HCT116 (cell line): ENCODE results near the gene RMP24.

ENCODE experiments used
- ATAC-seq: fragments of 200-7000 bp; cut with Tn5 transposase; 2 replicates; pipeline ENCODE4 v1.9.1; 2020; ENCODE audit warnings: mild to moderate bottlenecking, moderate library complexity
- BruUV-seq: library from RNA; stranded (reverse); fragments of 400-500 nt; replicated peaks from 2 replicates; lab custom pipeline; 2021; lab: Mats Ljungman, UMichigan
- CTCF ChIA-PET: fragments of 300-600 bp; sonication (Branson Sonifier 250); formaldehyde crosslinking; loops from one replicate; lab custom pipeline; 2021; ENCODE audit warnings: antibody characterized with exemption; lab: Charles Lee
- POLR2A ChIA-PET: fragments of 300-600, 350-600 bp; sonication (Branson Sonifier 250); formaldehyde crosslinking; loops from one replicate; lab custom pipeline; 2021; ENCODE audit warnings: antibody characterized with exemption; lab: Charles Lee
- RAD21 ChIA-PET, 2 experiments: fragments of 300-600 bp; sonication (Branson Sonifier 250); formaldehyde crosslinking; loops; one replicate each; lab custom pipeline; 2023; ENCODE audit warnings: low total read pairs in 2 of 2; ENCODE audit not compliant: uncharacterized antibody in 2 of 2, unreplicated experiment in 2 of 2, low non-redundant PET in 1 of 2; lab: Charles Lee
- DNase-seq: peaks from one replicate; pipeline ENCODE4 v3.0.0-alpha.2; 2010; ENCODE audit warnings: low read depth, low spot score
- H2AFZ ChIP-seq: fragments of 200-600 bp; shearing (Covaris generic), sonication (generic); 2 replicates; pipeline ENCODE4 v1.6.1; 2017; ENCODE audit warnings: low read depth, mixed run types, mixed read lengths, antibody characterized with exemption, low read length; ENCODE audit not compliant: poor library complexity, severe bottlenecking
- H3K27ac ChIP-seq: 2 replicates; pipeline ENCODE4 v1.5.1; 2012; ENCODE audit warnings: low read depth, low read length
- H3K27me3 ChIP-seq: fragments of 200-600 bp; sonication (generic); 2 replicates; pipeline ENCODE4 v1.6.1; 2016; ENCODE audit warnings: mixed run types, low read length, mixed read lengths; ENCODE audit not compliant: insufficient read depth
- H3K36me3 ChIP-seq, 2 experiments: fragments of 200-500 bp in 1 of 2; fragments of 200-600 bp in 1 of 2; sonication (Bioruptor generic) in 1 of 2; sonication (generic) in 1 of 2; 2 replicates each; pipeline versions ENCODE4 v1.5.1 to v1.6.1; 2014 to 2016; ENCODE audit warnings: low read length in 2 of 2, inconsistent platforms in 1 of 2, mixed read lengths in 1 of 2, mixed run types in 1 of 2; ENCODE audit not compliant: insufficient read depth in 2 of 2, control insufficient read depth in 1 of 2
- H3K4me1 ChIP-seq, 2 experiments: fragments of 200-600 bp in 1 of 2; sonication (generic) in 1 of 2; 2 replicates each; pipeline versions ENCODE4 v1.5.1 to v1.6.1; 2012 to 2017; ENCODE audit warnings: low read length in 2 of 2, inconsistent platforms in 1 of 2, mild to moderate bottlenecking in 1 of 2, mixed read lengths in 1 of 2, mixed run types in 1 of 2, moderate library complexity in 1 of 2; ENCODE audit not compliant: insufficient read depth in 2 of 2, control insufficient read depth in 1 of 2
- H3K4me2 ChIP-seq: fragments of 200-600 bp; sonication (generic); 2 replicates; pipeline ENCODE4 v1.6.1; 2017; ENCODE audit warnings: mixed run types, low read length, mixed read lengths
- H3K4me3 ChIP-seq, 2 experiments: fragments of 200-600 bp in 1 of 2; sonication (generic) in 1 of 2; replicated peaks in 1 of 2; 2 replicates each; pipeline ENCODE4 v1.5.1; 2011 to 2016; ENCODE audit warnings: low read length in 2 of 2, control low read depth in 1 of 2, low read depth in 1 of 2, mild to moderate bottlenecking in 1 of 2, mixed read lengths in 1 of 2, mixed run types in 1 of 2
- H3K79me2 ChIP-seq: fragments of 200-600 bp; sonication (generic); 2 replicates; pipeline ENCODE4 v1.6.1; 2017; ENCODE audit warnings: mild to moderate bottlenecking, mixed run types, low read length, moderate library complexity, mixed read lengths; ENCODE audit not compliant: insufficient read depth
- H3K9ac ChIP-seq: fragments of 200-600 bp; sonication (generic); 2 replicates; pipeline ENCODE4 v1.6.1; 2016; ENCODE audit warnings: low read length, mixed read lengths
- H3K9me2 ChIP-seq: fragments of 200-600 bp; sonication (generic), shearing (Covaris generic); 2 replicates; pipeline ENCODE4 v1.6.1; 2017; ENCODE audit warnings: mixed run types, mild to moderate bottlenecking, moderate library complexity; ENCODE audit not compliant: insufficient read depth
- H3K9me3 ChIP-seq, 2 experiments: fragments of 200-500 bp in 1 of 2; fragments of 200-600 bp in 1 of 2; sonication (Bioruptor generic) in 1 of 2; sonication (generic) in 1 of 2; 2 replicates each; pipeline ENCODE4 v1.6.1; 2014 to 2017; ENCODE audit warnings: low read length in 2 of 2, mixed read lengths in 2 of 2, inconsistent platforms in 1 of 2, low read depth in 1 of 2, mild to moderate bottlenecking in 1 of 2, mixed run types in 1 of 2, moderate library complexity in 1 of 2; ENCODE audit not compliant: control insufficient read depth in 1 of 2, insufficient read depth in 1 of 2
- H4K20me1 ChIP-seq: fragments of 200-600 bp; sonication (generic), shearing (Covaris generic); 2 replicates; pipeline ENCODE4 v1.6.1; 2017; ENCODE audit warnings: mixed run types, mild to moderate bottlenecking, moderate library complexity; ENCODE audit not compliant: insufficient read depth
- CBX3 ChIP-seq: IDR thresholded peaks from 2 replicates; pipeline ENCODE4 v1.6.1; 2012; ENCODE audit warnings: low read depth
- CEBPB ChIP-seq: IDR thresholded peaks from 2 replicates; pipeline ENCODE4 v1.6.1; 2012; ENCODE audit warnings: low read depth
- EGR1 ChIP-seq: IDR thresholded peaks from 2 replicates; pipeline ENCODE4 v1.6.1; 2012; ENCODE audit warnings: low read depth
- ELF1 ChIP-seq: IDR thresholded peaks from 2 replicates; pipeline ENCODE4 v1.6.1; 2012; ENCODE audit warnings: low read depth, borderline replicate concordance
- EZH2 ChIP-seq: fragments of 200-600 bp; sonication (generic); IDR thresholded peaks from 2 replicates; pipeline ENCODE4 v1.6.1; 2017; ENCODE audit warnings: antibody characterized with exemption, mixed run types
- EZH2phosphoT487 ChIP-seq: fragments of 200-600 bp; IDR thresholded peaks from 2 replicates; pipeline ENCODE4 v1.6.1; 2018; ENCODE audit warnings: antibody characterized with exemption, borderline replicate concordance
- FOSL1 ChIP-seq: IDR thresholded peaks from 2 replicates; pipeline ENCODE4 v1.6.1; 2012; ENCODE audit warnings: low read depth
- JUND ChIP-seq: IDR thresholded peaks from 2 replicates; pipeline ENCODE4 v1.6.1; 2012
- POLR2A ChIP-seq: IDR thresholded peaks from 2 replicates; pipeline ENCODE4 v1.7.0; 2011; ENCODE audit warnings: borderline replicate concordance; ENCODE audit not compliant: insufficient read depth, insufficient read length; ENCODE audit errors: extremely low read depth
- POLR2AphosphoS5 ChIP-seq: IDR thresholded peaks from 2 replicates; pipeline ENCODE4 v1.6.1; 2011; ENCODE audit warnings: mild to moderate bottlenecking, low read depth, low read length, moderate library complexity
- SIN3A ChIP-seq: IDR thresholded peaks from 2 replicates; pipeline ENCODE4 v1.6.1; 2012; ENCODE audit warnings: low read depth
- SP1 ChIP-seq: IDR thresholded peaks from 2 replicates; pipeline ENCODE4 v1.6.1; 2012; ENCODE audit warnings: low read depth
- SRF ChIP-seq: IDR thresholded peaks from 2 replicates; pipeline ENCODE4 v1.6.1; 2012; ENCODE audit warnings: low read depth
- ZNF274 ChIP-seq: fragments of 200-500 bp; sonication (Bioruptor generic); IDR thresholded peaks from 2 replicates; pipeline ENCODE4 v1.6.1; 2014; ENCODE audit warnings: mild to moderate bottlenecking, low read depth, low read length, inconsistent platforms
- intact Hi-C: fragments of 100-400 bp; cut with micrococcal nuclease; formaldehyde crosslinking; loops from 2 replicates; pipeline ENCODE4 v1.10.0; 2022
- TF ChIP-seq, protein P1 (sequence below): IDR thresholded peaks from 2 replicates; pipeline ENCODE4 v1.6.1; 2012
- TF ChIP-seq, protein P2 (sequence below): IDR thresholded peaks from 2 replicates; pipeline ENCODE4 v1.6.1; 2012; ENCODE audit warnings: low read depth
- TF ChIP-seq, protein P3 (sequence below): IDR thresholded peaks from 2 replicates; pipeline ENCODE4 v1.6.1; 2011; ENCODE audit warnings: mild to moderate bottlenecking, low read length, moderate library complexity; ENCODE audit not compliant: insufficient replicate concordance; ENCODE audit errors: extremely low read depth

The RMP24 gene

DNA sequence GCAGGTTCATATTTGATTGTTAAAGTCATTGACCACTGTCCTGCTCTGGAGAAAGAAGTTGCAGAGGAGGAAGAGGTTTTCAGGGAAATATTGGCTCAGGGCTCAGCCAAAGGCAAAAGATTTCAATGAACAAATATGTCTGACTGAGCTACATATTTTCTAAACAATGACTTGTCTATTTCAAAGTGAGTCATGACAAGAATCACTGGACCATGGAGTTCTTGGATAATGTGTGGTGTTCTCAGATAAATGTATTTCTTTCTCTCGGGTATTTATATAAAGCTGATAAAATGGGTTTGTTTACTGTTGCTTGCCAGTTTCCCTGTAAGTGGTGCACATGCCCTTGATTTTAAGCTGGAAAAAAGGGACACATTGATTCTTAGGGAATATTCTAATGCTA lies 34.3 kb upstream of the RMP24 start:
- H3K9me2 ChIP-seq = no peaks in the 10 kb centered on the region
- no peak overlapping the region for H3K4me2 ChIP-seq
- no peaks in the 10 kb centered on the region for H3K4me1 ChIP-seq
- no TSS peak for BruUV-seq
- ChIA-PET RAD21 (no interaction called here), CTCF (interaction anchor here (2.1 kb wide), 1 partner anchor 12 kb away, joined by 15 read pairs; no protein-coding TSS in a partner anchor), POLR2A (no interaction called here)
- DNase-seq (no peak), ATAC-seq (no peak)
- H4K20me1 ChIP-seq = no peaks in the 10 kb centered on the region
- H3K27ac ChIP-seq = no peak overlapping the region
- TF ChIP-seq ZNF274 (no peak), JUND (no peak), POLR2A (no peak)
- H3K9ac ChIP-seq = no peak overlapping the region
- no peaks in the 10 kb centered on the region for H3K79me2 ChIP-seq
- no peak overlapping the region for H3K4me3 ChIP-seq
- no peaks in the 10 kb centered on the region for H3K9me3 ChIP-seq
- no peaks in the 10 kb centered on the region for H3K36me3 ChIP-seq
- intact Hi-C loops = no loop called here
- H2AFZ ChIP-seq = no peak overlapping the region
- no peaks in the 10 kb centered on the region for H3K27me3 ChIP-seq

DNA sequence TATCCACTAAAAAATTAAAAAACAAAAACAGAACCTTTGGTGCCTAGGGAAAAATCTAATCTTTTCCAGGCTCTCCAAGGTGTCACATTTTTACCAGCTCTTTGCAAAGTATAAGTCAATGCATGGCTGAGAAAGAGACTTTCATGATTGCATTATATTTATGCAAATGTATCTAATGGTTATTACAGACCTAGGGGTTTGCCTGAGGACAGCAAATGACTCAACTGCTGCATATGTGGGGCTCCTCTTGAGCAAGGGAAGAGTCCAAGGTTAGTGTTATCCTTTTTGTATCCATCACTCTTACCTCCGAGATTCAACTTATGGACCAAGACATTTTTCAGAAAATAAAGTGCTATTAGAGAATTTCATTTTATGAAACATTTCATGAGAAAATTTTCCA lies 33.9 kb upstream of the RMP24 start:
- intact Hi-C loops = no loop called here
- no peaks in the 10 kb centered on the region for H3K4me1 ChIP-seq
- ATAC-seq = no peak

More for the DNA sequence above, 33.9 kb upstream of the RMP24 start:
- H3K36me3 ChIP-seq = no peaks in the 10 kb centered on the region
- ChIA-PET POLR2A (no interaction called here), RAD21 (no interaction called here), CTCF (interaction anchor here (2.1 kb wide), 1 partner anchor 12 kb away, joined by 15 read pairs; no protein-coding TSS in a partner anchor)
- no peak overlapping the region for H2AFZ ChIP-seq
- TF ChIP-seq FOSL1 (no peak), CEBPB (no peak), EGR1 (no peak), ELF1 (no peak), POLR2A (no peak), POLR2AphosphoS5 (no peak), CBX3 (no peak), JUND (no peak), EZH2 (no peak), SIN3A (no peak), ZNF274 (no peak), SRF (no peak), SP1 (no peak), EZH2phosphoT487 (no peak)
- TF ChIP-seq, protein P1, sequence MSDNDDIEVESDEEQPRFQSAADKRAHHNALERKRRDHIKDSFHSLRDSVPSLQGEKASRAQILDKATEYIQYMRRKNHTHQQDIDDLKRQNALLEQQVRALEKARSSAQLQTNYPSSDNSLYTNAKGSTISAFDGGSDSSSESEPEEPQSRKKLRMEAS = no peak
- TF ChIP-seq, protein P2, sequence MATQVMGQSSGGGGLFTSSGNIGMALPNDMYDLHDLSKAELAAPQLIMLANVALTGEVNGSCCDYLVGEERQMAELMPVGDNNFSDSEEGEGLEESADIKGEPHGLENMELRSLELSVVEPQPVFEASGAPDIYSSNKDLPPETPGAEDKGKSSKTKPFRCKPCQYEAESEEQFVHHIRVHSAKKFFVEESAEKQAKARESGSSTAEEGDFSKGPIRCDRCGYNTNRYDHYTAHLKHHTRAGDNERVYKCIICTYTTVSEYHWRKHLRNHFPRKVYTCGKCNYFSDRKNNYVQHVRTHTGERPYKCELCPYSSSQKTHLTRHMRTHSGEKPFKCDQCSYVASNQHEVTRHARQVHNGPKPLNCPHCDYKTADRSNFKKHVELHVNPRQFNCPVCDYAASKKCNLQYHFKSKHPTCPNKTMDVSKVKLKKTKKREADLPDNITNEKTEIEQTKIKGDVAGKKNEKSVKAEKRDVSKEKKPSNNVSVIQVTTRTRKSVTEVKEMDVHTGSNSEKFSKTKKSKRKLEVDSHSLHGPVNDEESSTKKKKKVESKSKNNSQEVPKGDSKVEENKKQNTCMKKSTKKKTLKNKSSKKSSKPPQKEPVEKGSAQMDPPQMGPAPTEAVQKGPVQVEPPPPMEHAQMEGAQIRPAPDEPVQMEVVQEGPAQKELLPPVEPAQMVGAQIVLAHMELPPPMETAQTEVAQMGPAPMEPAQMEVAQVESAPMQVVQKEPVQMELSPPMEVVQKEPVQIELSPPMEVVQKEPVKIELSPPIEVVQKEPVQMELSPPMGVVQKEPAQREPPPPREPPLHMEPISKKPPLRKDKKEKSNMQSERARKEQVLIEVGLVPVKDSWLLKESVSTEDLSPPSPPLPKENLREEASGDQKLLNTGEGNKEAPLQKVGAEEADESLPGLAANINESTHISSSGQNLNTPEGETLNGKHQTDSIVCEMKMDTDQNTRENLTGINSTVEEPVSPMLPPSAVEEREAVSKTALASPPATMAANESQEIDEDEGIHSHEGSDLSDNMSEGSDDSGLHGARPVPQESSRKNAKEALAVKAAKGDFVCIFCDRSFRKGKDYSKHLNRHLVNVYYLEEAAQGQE = no peak
- TF ChIP-seq, protein P3, sequence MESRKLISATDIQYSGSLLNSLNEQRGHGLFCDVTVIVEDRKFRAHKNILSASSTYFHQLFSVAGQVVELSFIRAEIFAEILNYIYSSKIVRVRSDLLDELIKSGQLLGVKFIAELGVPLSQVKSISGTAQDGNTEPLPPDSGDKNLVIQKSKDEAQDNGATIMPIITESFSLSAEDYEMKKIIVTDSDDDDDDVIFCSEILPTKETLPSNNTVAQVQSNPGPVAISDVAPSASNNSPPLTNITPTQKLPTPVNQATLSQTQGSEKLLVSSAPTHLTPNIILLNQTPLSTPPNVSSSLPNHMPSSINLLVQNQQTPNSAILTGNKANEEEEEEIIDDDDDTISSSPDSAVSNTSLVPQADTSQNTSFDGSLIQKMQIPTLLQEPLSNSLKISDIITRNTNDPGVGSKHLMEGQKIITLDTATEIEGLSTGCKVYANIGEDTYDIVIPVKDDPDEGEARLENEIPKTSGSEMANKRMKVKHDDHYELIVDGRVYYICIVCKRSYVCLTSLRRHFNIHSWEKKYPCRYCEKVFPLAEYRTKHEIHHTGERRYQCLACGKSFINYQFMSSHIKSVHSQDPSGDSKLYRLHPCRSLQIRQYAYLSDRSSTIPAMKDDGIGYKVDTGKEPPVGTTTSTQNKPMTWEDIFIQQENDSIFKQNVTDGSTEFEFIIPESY = no peak
- H3K4me2 ChIP-seq = no peak overlapping the region
- no peak for DNase-seq
- no peaks in the 10 kb centered on the region for H3K27me3 ChIP-seq
- no peak overlapping the region for H3K9ac ChIP-seq
- H3K4me3 ChIP-seq = no peak overlapping the region
- BruUV-seq = no TSS peak
- H3K79me2 ChIP-seq = no peaks in the 10 kb centered on the region
- H3K9me2 ChIP-seq = no peaks in the 10 kb centered on the region
- H3K27ac ChIP-seq = no peak overlapping the region
- no peaks in the 10 kb centered on the region for H3K9me3 ChIP-seq
- H4K20me1 ChIP-seq = no peaks in the 10 kb centered on the region
